ENCODE results near the gene APLF. TPM values are rescaled to one million over a fixed set of nuclear protein-coding genes. Genes with fewer than 3 reads are reported as not detected.
A peak's percentile ranks its signal among the peaks of the same experiment; 100 is the strongest.

Gene APLF, protein sequence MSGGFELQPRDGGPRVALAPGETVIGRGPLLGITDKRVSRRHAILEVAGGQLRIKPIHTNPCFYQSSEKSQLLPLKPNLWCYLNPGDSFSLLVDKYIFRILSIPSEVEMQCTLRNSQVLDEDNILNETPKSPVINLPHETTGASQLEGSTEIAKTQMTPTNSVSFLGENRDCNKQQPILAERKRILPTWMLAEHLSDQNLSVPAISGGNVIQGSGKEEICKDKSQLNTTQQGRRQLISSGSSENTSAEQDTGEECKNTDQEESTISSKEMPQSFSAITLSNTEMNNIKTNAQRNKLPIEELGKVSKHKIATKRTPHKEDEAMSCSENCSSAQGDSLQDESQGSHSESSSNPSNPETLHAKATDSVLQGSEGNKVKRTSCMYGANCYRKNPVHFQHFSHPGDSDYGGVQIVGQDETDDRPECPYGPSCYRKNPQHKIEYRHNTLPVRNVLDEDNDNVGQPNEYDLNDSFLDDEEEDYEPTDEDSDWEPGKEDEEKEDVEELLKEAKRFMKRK
- 2.1 and 5.9 TPM in 2 replicates for total RNA-seq (2014; rRNA removed; shearing (Covaris generic))

DNA sequence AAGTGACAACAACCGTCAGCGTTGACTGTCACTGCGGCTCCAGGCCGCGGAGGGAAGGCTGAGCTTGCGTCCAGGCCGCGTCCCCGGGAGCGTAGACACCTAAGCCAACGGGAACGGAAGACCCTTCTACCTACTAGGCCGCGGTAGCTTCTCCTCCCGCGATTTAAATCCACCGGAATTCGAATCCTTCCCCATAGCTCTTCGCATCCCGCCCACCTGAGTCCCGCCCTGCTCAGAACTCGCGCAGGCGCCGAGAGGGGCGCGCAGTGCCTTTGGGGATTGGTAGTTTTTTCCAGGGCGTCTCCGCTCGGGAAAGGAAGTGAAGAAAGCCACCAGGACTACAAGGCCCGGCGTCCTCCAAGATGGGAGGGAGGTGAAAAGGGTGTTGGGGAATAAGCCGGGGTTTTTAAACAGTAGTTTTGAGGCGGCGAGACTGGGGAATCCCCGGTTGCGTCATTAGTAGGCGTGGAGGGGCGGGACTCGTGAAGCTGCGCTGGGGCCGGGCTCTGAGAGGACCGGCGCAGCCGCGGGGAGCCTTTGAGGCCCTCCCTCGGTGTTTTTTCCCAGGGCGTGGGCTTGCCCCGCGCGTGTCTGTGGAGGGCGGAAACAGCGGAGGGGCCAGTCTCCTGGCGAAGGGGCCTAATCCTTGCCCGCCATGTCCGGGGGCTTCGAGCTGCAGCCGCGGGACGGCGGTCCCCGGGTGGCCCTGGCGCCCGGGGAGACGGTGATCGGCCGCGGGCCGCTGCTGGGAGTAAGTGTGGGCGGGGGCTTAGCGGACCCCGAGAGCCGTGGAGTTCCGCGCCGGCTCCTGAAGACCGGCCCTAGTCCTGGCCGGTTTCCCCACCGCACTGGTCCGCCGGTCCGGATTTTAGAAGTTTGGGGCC is at the start of gene APLF, which contains the start of gene FBXO48:
Gene APLF, plus strand, starts transcription at position 509 of the 884 bp plus-strand sequence. Its CDS starts 147 bp downstream, at position 656.
Gene FBXO48, minus strand, starts transcription at position 218 of the 884 bp plus-strand sequence. CDS start 2,149 bp downstream, outside the sequence.
- H3K27me3 ChIP-seq (ENCODE audit: control insufficient read depth, insufficient read depth, low read length) = no peaks in the 10 kb centered on the region
- no peaks in the 10 kb centered on the region for H3K36me3 ChIP-seq (replicated peaks; ENCODE audit: control insufficient read depth, insufficient read depth, low read length)
- H3K4me3 ChIP-seq (ENCODE audit: insufficient read depth, low read depth, low read length) = peak within 1 kb of the TSS; percentile 89
- DNase-seq = peak; percentile 88

GRCh38 chr2:68417926-68418325 is 49.5 kb upstream of the APLF start:
- no peak overlapping the region for H3K4me3 ChIP-seq (ENCODE audit: insufficient read depth, low read depth, low read length)
- no peaks in the 10 kb centered on the region for H3K36me3 ChIP-seq (replicated peaks; ENCODE audit: control insufficient read depth, insufficient read depth, low read length)
- DNase-seq = no peak
- no peaks in the 10 kb centered on the region for H3K27me3 ChIP-seq (ENCODE audit: control insufficient read depth, insufficient read depth, low read length)

DNA sequence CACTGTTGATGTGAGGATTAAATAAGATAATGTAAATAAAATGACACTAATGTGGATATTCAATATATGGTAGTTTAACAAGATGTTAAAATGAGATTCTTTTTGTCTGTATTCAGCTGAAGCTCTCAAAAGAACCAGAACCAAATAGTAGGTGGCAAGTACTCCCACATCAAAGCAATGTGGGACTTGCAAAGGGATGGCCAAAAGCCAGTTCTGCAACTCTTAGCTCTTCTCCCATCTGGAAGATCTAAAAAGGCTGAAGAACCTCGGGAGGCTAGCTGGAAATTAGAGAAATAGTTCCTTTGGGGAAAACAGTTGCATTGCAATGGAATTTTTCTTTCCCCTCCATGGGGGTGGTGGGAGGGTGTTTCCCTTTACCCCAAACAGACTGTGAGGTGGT is 49.0 kb upstream of the APLF start:
- Histone ChIP-seq H3K27me3 (ENCODE audit: control insufficient read depth, insufficient read depth, low read length) (no peaks in the 10 kb centered on the region), H3K4me3 (ENCODE audit: insufficient read depth, low read depth, low read length) (no peak overlapping the region), H3K36me3 (replicated peaks; ENCODE audit: control insufficient read depth, insufficient read depth, low read length) (no peaks in the 10 kb centered on the region)
- DNase-seq = no peak

GRCh38 chr2:68418855-68419254 is 48.5 kb upstream of the APLF start:
- no peak overlapping the region for H3K4me3 ChIP-seq (ENCODE audit: insufficient read depth, low read depth, low read length)
- no peaks in the 10 kb centered on the region for H3K27me3 ChIP-seq (ENCODE audit: control insufficient read depth, insufficient read depth, low read length)
- DNase-seq = peak; percentile 32
- no peaks in the 10 kb centered on the region for H3K36me3 ChIP-seq (replicated peaks; ENCODE audit: control insufficient read depth, insufficient read depth, low read length)

DNA sequence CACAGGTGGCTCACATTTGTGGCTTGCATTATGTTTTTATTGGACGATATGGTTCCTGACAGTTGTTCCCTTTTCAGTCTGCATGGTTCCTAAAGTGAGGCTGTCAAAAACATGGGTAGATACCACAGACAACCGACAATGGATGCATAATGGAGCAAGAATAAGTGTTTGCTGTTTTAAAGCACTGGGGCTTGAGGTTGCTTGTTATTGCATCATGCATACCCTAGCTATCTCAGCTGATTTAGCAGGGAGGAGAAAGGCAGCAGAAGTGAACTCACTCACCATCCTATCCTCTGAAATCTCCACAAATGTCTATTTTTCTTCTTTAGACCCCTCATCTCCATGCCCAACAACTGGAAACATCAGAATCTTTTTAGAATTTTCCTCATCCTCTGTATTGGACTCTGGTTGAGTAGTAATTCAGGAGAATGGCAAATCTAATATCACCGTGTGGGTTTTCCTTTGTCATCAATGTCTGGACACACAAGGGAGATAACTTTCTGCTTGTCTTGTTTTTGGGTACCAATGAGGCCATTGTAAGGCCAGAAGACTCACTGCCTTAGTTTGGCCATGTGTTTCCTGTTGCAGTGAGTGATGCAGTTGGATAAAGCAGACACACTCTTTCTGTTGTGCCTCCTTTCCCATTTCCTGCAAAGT is 47.0 kb upstream of the APLF start:
- Histone ChIP-seq H3K4me3 (ENCODE audit: insufficient read depth, low read depth, low read length) (no peak overlapping the region), H3K36me3 (replicated peaks; ENCODE audit: control insufficient read depth, insufficient read depth, low read length) (no peaks in the 10 kb centered on the region), H3K27me3 (ENCODE audit: control insufficient read depth, insufficient read depth, low read length) (no peaks in the 10 kb centered on the region)
- no peak for DNase-seq

- Histone ChIP-seq H3K27me3 (ENCODE audit: control insufficient read depth, insufficient read depth, low read length) (no peaks in the 10 kb centered on the region; the same call in 1 of the 2 replicates), H3K4me3 (ENCODE audit: insufficient read depth, low read depth, low read length) (no peak overlapping the region), H3K36me3 (replicated peaks; ENCODE audit: control insufficient read depth, insufficient read depth, low read length) (no peaks in the 10 kb centered on the region)
- DNase-seq = no peak
Observed at GRCh38 chr2:68423966-68424650, 43.3 kb upstream of the APLF start.

DNA sequence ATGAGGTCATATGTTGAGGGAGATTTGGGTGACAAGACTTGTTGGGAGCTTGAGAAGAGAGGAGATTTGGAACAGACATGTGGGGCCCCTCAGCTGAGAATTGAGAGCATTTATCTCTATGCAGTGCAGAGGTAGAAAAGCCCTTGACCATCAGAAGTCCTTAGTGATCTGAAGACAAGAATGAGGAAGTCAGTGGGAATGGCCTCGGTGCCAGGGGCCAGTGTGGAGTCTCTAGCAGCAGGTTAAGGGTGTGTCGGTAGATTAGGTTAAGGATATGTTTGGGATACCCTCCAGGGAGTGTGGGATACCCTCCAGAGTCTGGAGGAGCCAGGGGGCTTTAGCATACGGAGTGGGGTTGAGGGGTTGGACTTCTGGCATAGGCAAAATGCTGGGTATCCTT is 41.9 kb upstream of the APLF start:
- Histone ChIP-seq H3K36me3 (replicated peaks; ENCODE audit: control insufficient read depth, insufficient read depth, low read length) (no peaks in the 10 kb centered on the region), H3K27me3 (ENCODE audit: control insufficient read depth, insufficient read depth, low read length) (no peaks in the 10 kb centered on the region; the same call in 1 of the 2 replicates), H3K4me3 (ENCODE audit: insufficient read depth, low read depth, low read length) (no peak overlapping the region)
- no peak for DNase-seq

DNA sequence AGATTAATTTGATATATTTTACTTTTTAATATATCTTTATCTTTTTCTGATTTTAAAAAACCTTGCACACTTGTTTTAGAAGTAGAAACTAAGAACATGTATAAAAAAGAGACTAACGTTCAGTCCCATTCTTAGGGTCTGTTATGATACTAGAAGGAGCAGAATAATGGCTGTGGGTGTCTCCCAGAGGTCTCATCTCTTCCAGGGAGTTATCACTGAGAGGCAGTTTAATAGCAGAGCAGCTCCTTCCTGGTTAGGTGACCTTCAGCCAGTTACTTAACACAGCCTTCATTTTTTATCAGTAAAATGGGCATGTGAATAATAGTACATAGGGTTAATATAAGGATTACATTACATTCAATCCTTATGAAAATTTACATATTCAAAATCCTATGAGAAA is 40.9 kb upstream of the APLF start:
- no peaks in the 10 kb centered on the region for H3K36me3 ChIP-seq (replicated peaks; ENCODE audit: control insufficient read depth, insufficient read depth, low read length)
- H3K4me3 ChIP-seq (ENCODE audit: insufficient read depth, low read depth, low read length) = no peak overlapping the region
- no peaks in the 10 kb centered on the region; the same call in 1 of the 2 replicates for H3K27me3 ChIP-seq (ENCODE audit: control insufficient read depth, insufficient read depth, low read length)
- no peak for DNase-seq

- Histone ChIP-seq H3K27me3 (ENCODE audit: control insufficient read depth, insufficient read depth, low read length) (no peaks in the 10 kb centered on the region; the same call in 1 of the 2 replicates), H3K4me3 (ENCODE audit: insufficient read depth, low read depth, low read length) (no peak overlapping the region)
- no peak for DNase-seq
Observed at GRCh38 chr2:68426848-68427579, 40.4 kb upstream of the APLF start.

GRCh38 chr2:68428126-68428525 is 39.3 kb upstream of the APLF start:
- no peak for DNase-seq
- Histone ChIP-seq H3K4me3 (ENCODE audit: insufficient read depth, low read depth, low read length) (no peak overlapping the region), H3K36me3 (replicated peaks; ENCODE audit: control insufficient read depth, insufficient read depth, low read length) (no peaks in the 10 kb centered on the region), H3K27me3 (ENCODE audit: control insufficient read depth, insufficient read depth, low read length) (no peaks in the 10 kb centered on the region; the same call in 1 of the 2 replicates)

More at GRCh38 chr2:68426848-68427579, 40.4 kb upstream of the APLF start:
- no peaks in the 10 kb centered on the region for H3K36me3 ChIP-seq (replicated peaks; ENCODE audit: control insufficient read depth, insufficient read depth, low read length)

DNA sequence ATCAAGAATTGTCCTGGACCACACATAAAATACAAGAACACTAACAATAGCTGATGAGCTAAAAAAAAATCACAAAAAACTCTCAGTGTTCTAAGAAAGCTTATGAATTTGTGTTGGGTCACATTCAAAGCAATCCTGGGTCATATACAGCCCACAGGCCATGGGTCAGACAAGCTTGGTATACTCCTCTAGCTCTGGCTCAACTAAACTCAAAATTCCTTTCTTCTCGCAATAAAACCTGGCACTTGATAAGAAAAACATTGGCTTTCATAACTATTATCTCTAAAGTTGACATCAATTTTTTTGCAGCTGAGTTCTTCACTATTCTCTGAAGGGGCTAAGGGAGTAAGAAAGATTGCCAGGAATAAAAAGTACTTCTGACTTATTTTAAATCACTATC is 38.6 kb upstream of the APLF start:
- no peak for DNase-seq
- Histone ChIP-seq H3K27me3 (ENCODE audit: control insufficient read depth, insufficient read depth, low read length) (no peaks in the 10 kb centered on the region; the same call in 1 of the 2 replicates), H3K36me3 (replicated peaks; ENCODE audit: control insufficient read depth, insufficient read depth, low read length) (no peaks in the 10 kb centered on the region), H3K4me3 (ENCODE audit: insufficient read depth, low read depth, low read length) (no peak overlapping the region)

GRCh38 chr2:68429311-68429826 is 38.0 kb upstream of the APLF start:
- no peaks in the 10 kb centered on the region; the same call in 1 of the 2 replicates for H3K27me3 ChIP-seq (ENCODE audit: control insufficient read depth, insufficient read depth, low read length)
- no peaks in the 10 kb centered on the region for H3K36me3 ChIP-seq (replicated peaks; ENCODE audit: control insufficient read depth, insufficient read depth, low read length)
- no peak for DNase-seq
- no peak overlapping the region for H3K4me3 ChIP-seq (ENCODE audit: insufficient read depth, low read depth, low read length)

Data from H7 (cell line).